H1 (cell line): ENCODE results near the gene TMEM18. TPM values are rescaled to one million over a fixed set of nuclear protein-coding genes. Genes with fewer than 3 reads are reported as not detected.
A peak's percentile ranks its signal among the peaks of the same experiment; 100 is the strongest.

Experiments used
- CTCF ChIA-PET: fragments of 300-600 bp; sonication (Branson Sonifier 250); formaldehyde crosslinking; loops from one replicate; lab custom pipeline; 2021; ENCODE audit not compliant: partially characterized antibody; lab: Charles Lee
- POLR2A ChIA-PET: fragments of 300-600 bp; sonication (Branson Sonifier 250); formaldehyde crosslinking; loops from one replicate; lab custom pipeline; 2021; ENCODE audit warnings: inconsistent platforms; ENCODE audit not compliant: partially characterized antibody; lab: Charles Lee
- DNase-seq, 2 experiments: peaks; one replicate each; pipeline versions ENCODE4 v3.0.0 to v3.0.0-alpha.2; 2010 to 2022; ENCODE audit warnings: low spot score in 2 of 2, low read depth in 1 of 2, mixed read lengths in 1 of 2
- FAIRE-seq: peaks from 2 replicates; lab custom pipeline; 2011; peaks lifted over from hg19 to GRCh38; lab: Jason Lieb, UNC
- H2AFZ ChIP-seq: 2 replicates; pipeline ENCODE4 v1.8.1; 2012; ENCODE audit warnings: low read length, inconsistent platforms
- H2AK5ac ChIP-seq: 2 replicates; pipeline ENCODE4 v1.6.1; 2013; ENCODE audit warnings: low read depth, low read length
- H2BK120ac ChIP-seq: replicated peaks from 2 replicates; pipeline ENCODE3; 2013; ENCODE audit warnings: low read depth, low read length, inconsistent platforms
- H2BK12ac ChIP-seq: 2 replicates; pipeline ENCODE4 v1.6.1; 2013; ENCODE audit warnings: low read depth, low read length
- H2BK15ac ChIP-seq: 2 replicates; pipeline ENCODE4 v1.6.1; 2013; ENCODE audit warnings: low read length
- H2BK20ac ChIP-seq: 2 replicates; pipeline ENCODE4 v1.6.1; 2013; ENCODE audit warnings: low read length
- H2BK5ac ChIP-seq: 2 replicates; pipeline ENCODE4 v1.6.1; 2013; ENCODE audit warnings: low read depth, low read length
- H3K14ac ChIP-seq: 2 replicates; pipeline ENCODE4 v1.6.1; 2013; ENCODE audit warnings: inconsistent platforms; ENCODE audit not compliant: insufficient read length
- H3K18ac ChIP-seq: 2 replicates; pipeline ENCODE4 v1.6.1; 2013; ENCODE audit warnings: low read length; ENCODE audit errors: extremely low read depth
- H3K23ac ChIP-seq: 2 replicates; pipeline ENCODE4 v1.6.1; 2013; ENCODE audit warnings: inconsistent platforms; ENCODE audit not compliant: insufficient read length
- H3K23me2 ChIP-seq: 2 replicates; pipeline ENCODE4 v1.6.1; 2013; ENCODE audit warnings: low read depth, low read length
- H3K27ac ChIP-seq: 2 replicates; pipeline ENCODE4 v1.6.1; 2011; ENCODE audit warnings: low read depth, low read length, inconsistent platforms
- H3K27me3 ChIP-seq, 4 experiments: replicated peaks in 1 of 4; 1 replicate in 1 of 4; 2 replicates in 3 of 4; pipeline versions ENCODE4 v1.6.1 to v1.8.1; 2011 to 2013; ENCODE audit warnings: low read length in 3 of 4, mild to moderate bottlenecking in 3 of 4, inconsistent platforms in 2 of 4, mixed read lengths in 2 of 4, moderate library complexity in 1 of 4; ENCODE audit not compliant: control insufficient read depth in 3 of 4, insufficient read depth in 3 of 4; ENCODE audit errors: extremely low read depth in 1 of 4
- H3K36me3 ChIP-seq, 4 experiments: 2 replicates each; pipeline versions ENCODE4 v1.6.1 to v1.8.1; 2011 to 2013; ENCODE audit warnings: mild to moderate bottlenecking in 4 of 4, low read length in 3 of 4, moderate library complexity in 2 of 4, control low read depth in 1 of 4, inconsistent platforms in 1 of 4; ENCODE audit not compliant: insufficient read depth in 4 of 4, control insufficient read depth in 2 of 4
- H3K4ac ChIP-seq: replicated peaks from 2 replicates; pipeline ENCODE3; 2013; ENCODE audit warnings: low read length, low read depth, mixed read lengths, inconsistent platforms; ENCODE audit not compliant: insufficient read length
- H3K4me1 ChIP-seq, 4 experiments: replicated peaks in 1 of 4; 1 replicate in 1 of 4; 2 replicates in 3 of 4; pipeline versions ENCODE4 v1.6.1 to v1.8.1; 2011 to 2013; ENCODE audit warnings: low read length in 3 of 4, inconsistent platforms in 2 of 4, mixed read lengths in 1 of 4; ENCODE audit not compliant: insufficient read depth in 4 of 4, control insufficient read depth in 3 of 4
- H3K4me2 ChIP-seq, 2 experiments: 2 replicates each; pipeline versions ENCODE4 v1.6.1 to v1.8.1; 2011 to 2013; ENCODE audit warnings: low read depth in 2 of 2, low read length in 2 of 2, control low read depth in 1 of 2, inconsistent platforms in 1 of 2, mild to moderate bottlenecking in 1 of 2; ENCODE audit not compliant: insufficient read depth in 1 of 2
- H3K4me3 ChIP-seq, 4 experiments: fragments of 200-600, 300-600 bp in 1 of 4; sonication (generic), shearing (Covaris generic), sonication (Bioruptor Twin) in 1 of 4; 2 replicates each; pipeline versions ENCODE4 v1.5.1 to v1.8.1; 2011 to 2016; ENCODE audit warnings: low read length in 4 of 4, low read depth in 3 of 4, control low read depth in 2 of 4, inconsistent platforms in 2 of 4, mild to moderate bottlenecking in 2 of 4, mixed read lengths in 1 of 4, moderate library complexity in 1 of 4; ENCODE audit not compliant: insufficient read depth in 2 of 4; ENCODE audit errors: extremely low read depth in 1 of 4
- H3K56ac ChIP-seq: replicated peaks from 2 replicates; pipeline ENCODE3; 2013; ENCODE audit warnings: low read depth, mild to moderate bottlenecking, mixed read lengths, low read length, inconsistent platforms; ENCODE audit not compliant: insufficient read length
- H3K79me1 ChIP-seq: 2 replicates; pipeline ENCODE4 v1.6.1; 2013; ENCODE audit warnings: low read depth, low read length, control low read depth
- H3K79me2 ChIP-seq, 2 experiments: 2 replicates each; pipeline versions ENCODE4 v1.6.1 to v1.8.1; 2012 to 2013; ENCODE audit warnings: low read length in 2 of 2, mild to moderate bottlenecking in 2 of 2, inconsistent platforms in 1 of 2; ENCODE audit not compliant: insufficient read depth in 2 of 2, control insufficient read depth in 1 of 2
- H3K9ac ChIP-seq, 4 experiments: replicated peaks in 1 of 4; 1 replicate in 1 of 4; 2 replicates in 3 of 4; pipeline versions ENCODE4 v1.6.1 to v1.8.1; 2011 to 2013; ENCODE audit warnings: low read depth in 3 of 4, low read length in 3 of 4, control low read depth in 2 of 4, mild to moderate bottlenecking in 2 of 4, moderate library complexity in 2 of 4, inconsistent platforms in 1 of 4; ENCODE audit errors: extremely low read depth in 1 of 4
- H3K9me3 ChIP-seq, 2 experiments: 2 replicates each; pipeline versions ENCODE4 v1.6.1 to v1.8.1; 2012 to 2013; ENCODE audit warnings: mild to moderate bottlenecking in 2 of 2, moderate library complexity in 2 of 2, control low read depth in 1 of 2, inconsistent platforms in 1 of 2, low read depth in 1 of 2, low read length in 1 of 2, mixed read lengths in 1 of 2; ENCODE audit not compliant: insufficient read depth in 2 of 2
- H4K20me1 ChIP-seq, 2 experiments: replicated peaks in 1 of 2; 2 replicates each; pipeline versions ENCODE3 to v1.8.1; 2011 to 2013; ENCODE audit warnings: inconsistent platforms in 2 of 2, low read length in 2 of 2, mild to moderate bottlenecking in 1 of 2; ENCODE audit not compliant: insufficient read depth in 2 of 2, control insufficient read depth in 1 of 2
- H4K5ac ChIP-seq: 2 replicates; pipeline ENCODE4 v1.6.1; 2013; ENCODE audit warnings: low read length, low read depth, mixed read lengths, inconsistent platforms; ENCODE audit not compliant: insufficient read length
- H4K8ac ChIP-seq: 2 replicates; pipeline ENCODE4 v1.8.0; 2013; ENCODE audit warnings: mild to moderate bottlenecking, moderate library complexity, low read length, inconsistent platforms; ENCODE audit not compliant: insufficient read depth; ENCODE audit errors: extremely low read depth
- H4K91ac ChIP-seq: replicated peaks from 2 replicates; pipeline ENCODE3; 2013; ENCODE audit warnings: low read length, mixed read lengths, inconsistent platforms; ENCODE audit not compliant: insufficient read length
- ASH2L ChIP-seq: fragments of 200-600, 300-600 bp; sonication (generic); IDR thresholded peaks from one replicate; pipeline ENCODE4 v1.7.1; 2017; ENCODE audit warnings: low read length
- BACH1 ChIP-seq: IDR thresholded peaks from 2 replicates; pipeline ENCODE4 v1.6.1; 2012; ENCODE audit warnings: low read length, improper control_type of control experiment
- BCL11A ChIP-seq, 2 experiments: IDR thresholded peaks; one replicate each; pipeline ENCODE4 v1.6.1; 2011; ENCODE audit warnings: low read depth in 2 of 2, low read length in 2 of 2, mild to moderate bottlenecking in 2 of 2
- JUN ChIP-seq: IDR thresholded peaks from 2 replicates; pipeline ENCODE4 v1.6.1; 2011; ENCODE audit warnings: low read depth, mild to moderate bottlenecking, improper control_type of control experiment, low read length
- KDM5A ChIP-seq: fragments of 200-600 bp; IDR thresholded peaks from 2 replicates; pipeline ENCODE4 v1.7.1; 2012; ENCODE audit warnings: mild to moderate bottlenecking, low read length, inconsistent platforms, mixed read lengths
- PHF8 ChIP-seq: fragments of 200-600 bp; sonication (generic); conservative IDR thresholded peaks from 2 replicates; pipeline ENCODE4 v1.7.1; 2012; ENCODE audit warnings: low read depth, mild to moderate bottlenecking, inconsistent platforms, low read length, moderate library complexity
- POLR2AphosphoS5 ChIP-seq: IDR thresholded peaks from 2 replicates; pipeline ENCODE4 v1.6.1; 2011; ENCODE audit warnings: low read depth, low read length
- RAD21 ChIP-seq, 2 experiments: IDR thresholded peaks in 1 of 2; conservative IDR thresholded peaks in 1 of 2; 2 replicates each; pipeline ENCODE4 v1.6.1; 2011; ENCODE audit warnings: low read depth in 2 of 2, low read length in 2 of 2, improper control_type of control experiment in 1 of 2, inconsistent platforms in 1 of 2, mild to moderate bottlenecking in 1 of 2, moderate library complexity in 1 of 2
- RBBP5 ChIP-seq: IDR thresholded peaks from 2 replicates; pipeline ENCODE4 v1.7.1; 2012; ENCODE audit warnings: low read depth, mild to moderate bottlenecking, inconsistent platforms, low read length, moderate library complexity, borderline replicate concordance
- SIN3A ChIP-seq, 2 experiments: IDR thresholded peaks in 1 of 2; conservative IDR thresholded peaks in 1 of 2; 2 replicates each; pipeline ENCODE4 v1.6.1; 2011 to 2012; ENCODE audit warnings: low read length in 2 of 2, improper control_type of control experiment in 1 of 2, low read depth in 1 of 2, mild to moderate bottlenecking in 1 of 2
- SIRT6 ChIP-seq: IDR thresholded peaks from one replicate; pipeline ENCODE4 v1.7.1; 2012; ENCODE audit warnings: low read length, inconsistent platforms
- SP2 ChIP-seq: IDR thresholded peaks from 2 replicates; pipeline ENCODE4 v1.6.1; 2012; ENCODE audit warnings: mild to moderate bottlenecking, low read length, inconsistent platforms
- ZNF274 ChIP-seq: IDR thresholded peaks from 2 replicates; pipeline ENCODE4 v1.7.0; 2012; ENCODE audit warnings: low read length, borderline replicate concordance; ENCODE audit errors: extremely low read depth
- WGBS, 2 experiments: shearing (Covaris generic) in 1 of 2; methylation state at CpG; one replicate each; pipeline versions ENCODE4 v1.1.6 to v1.1.7; 2013 to 2015; ENCODE audit warnings: low lambda C conversion rate in 2 of 2, mixed read lengths in 2 of 2, inconsistent platforms in 1 of 2, low coverage in 1 of 2, missing lambda C conversion rate in 1 of 2; ENCODE audit not compliant: insufficient replicate concordance in 2 of 2, insufficient coverage in 1 of 2, insufficient read length in 1 of 2; ENCODE audit errors: extremely low coverage in 1 of 2, missing lambda C conversion rate in 1 of 2; 5-methylcytosine and 5-hydroxymethylcytosine counted together
- polyA plus RNA-seq, 7 experiments: library from polyadenylated mRNA; depleted of rRNA in 3 of 7; stranded (reverse) in 5 of 7; unstranded in 2 of 7; fragments of >200 nt in 5 of 7; fragments of 200-250 nt in 2 of 7; gene quantifications; 1 replicate in 5 of 7; 2 replicates in 1 of 7; 4 replicates in 1 of 7; pipeline versions ENCODE4 v1.2.1 to v1.2.3, GENCODE V29; 2011 to 2013; ENCODE audit warnings: missing spikeins in 2 of 7, mixed read lengths in 2 of 7
- total RNA-seq: library from RNA; stranded (reverse); fragmentation: NEBNext Ultra II Directional; extraction: Animal tissue kit (Norgen Biotek cat#: 25700); gene quantifications from 2 replicates; pipeline ENCODE4 v1.2.1, GENCODE V29; 2021

TMEM18 gene
- total and polyA plus RNA-seq, 2 of the 8 experiments (the other 6 are each of a cell fraction or from before 2014, with no cell fraction given): 22.4 to 27.1 TPM

DNA sequence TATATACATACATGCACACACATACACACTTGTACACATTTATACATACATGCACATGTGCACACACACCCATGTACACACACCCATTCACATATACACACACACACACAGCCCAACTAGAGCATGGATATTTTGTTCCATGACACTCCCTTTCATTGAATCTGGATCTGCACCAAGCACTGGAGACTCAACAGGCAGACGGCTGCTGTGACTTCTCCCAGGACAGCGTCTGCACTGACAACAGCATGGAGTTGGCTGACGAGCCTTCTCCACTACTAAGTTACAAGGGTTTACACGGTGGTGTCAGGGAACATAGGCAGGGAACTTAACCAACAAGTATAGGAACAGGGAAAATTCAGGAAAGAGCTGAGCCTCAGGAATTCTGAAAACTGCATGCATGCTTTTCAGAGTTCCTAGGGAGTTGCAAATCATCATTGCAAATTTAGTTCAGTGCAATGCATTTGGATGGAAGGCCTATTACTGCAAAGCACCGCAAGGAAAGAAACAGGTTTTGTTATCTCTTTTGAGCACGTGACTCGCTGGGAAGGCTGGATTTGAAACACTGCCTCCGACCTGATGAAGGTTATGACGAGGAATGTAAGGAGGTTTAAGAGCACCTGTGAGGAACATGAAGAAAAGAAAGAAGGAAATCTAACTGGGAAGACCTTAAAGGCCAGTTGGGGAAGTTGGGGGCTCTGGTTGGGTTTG lies 35.9 kb downstream of the TMEM18 start:
- Histone ChIP-seq H2BK12ac (no peak overlapping the region), H4K91ac (no peak overlapping the region), H3K79me2 (no peaks in the 10 kb centered on the region), H4K8ac (no peak overlapping the region), H3K9ac (no peak overlapping the region), H2BK120ac (no peak overlapping the region), H3K18ac (no peak overlapping the region), H3K4me2 (no peak overlapping the region), H3K4me3 (no peak overlapping the region), H3K27ac (no peak overlapping the region), H2BK20ac (no peak overlapping the region), H2BK15ac (no peak overlapping the region), H3K4ac (no peak overlapping the region), H3K56ac (no peak overlapping the region), H4K20me1 (no peaks in the 10 kb centered on the region), H3K36me3 (peaks cover 0 to 5% (median 0%) of the 10 kb centered on the region in 4 experiments; a peak in 1 of 8 replicates), H3K23ac (no peak overlapping the region), H3K23me2 (no peaks in the 10 kb centered on the region; the same call in 1 of the 2 replicates), H4K5ac (no peak overlapping the region), H3K79me1 (no peaks in the 10 kb centered on the region), H3K14ac (no peak overlapping the region), H2AFZ (no peak overlapping the region), H3K9me3 (peaks cover 5 to 8% of the 10 kb centered on the region in 2 experiments; a peak in 3 of 4 replicates), H3K4me1 (no peaks in the 10 kb centered on the region), H2AK5ac (no peak overlapping the region), H3K27me3 (peaks cover 4 to 7% (median 6%) of the 10 kb centered on the region in 4 experiments), H2BK5ac (no peak overlapping the region)
- ChIA-PET CTCF (interaction anchor here (0.6 to 2.2 kb wide), 3 partner anchors 25 to 111 kb away, joined by 3 to 8 read pairs (median 4); no protein-coding TSS in a partner anchor), POLR2A (no interaction called here)
- 75% methylated on average over 9 of the region's 9 CpGs; no CpG with 5 or more reads in 1 of the 2 experiments for WGBS, 2 experiments
- DNase-seq (peak in 1 of 2 experiments; percentile 40), FAIRE-seq (no peak)
- TF ChIP-seq BACH1: no peak
- no peak for TF ChIP-seq ASH2L
- no peak for TF ChIP-seq PHF8
- no peak for TF ChIP-seq KDM5A
- TF ChIP-seq SIN3A (conservative IDR thresholded peaks at IDR 0.05 in 1 of 2, IDR thresholded peaks at IDR 0.05 in 1 of 2; ENCODE audit: low read depth in 1 of 2, low read length in 2 of 2): no peak
- TF ChIP-seq RBBP5: no peak
- no peak for TF ChIP-seq POLR2AphosphoS5
- TF ChIP-seq SIRT6: no peak
- TF ChIP-seq JUN: no peak
- no peak for TF ChIP-seq ZNF274
- TF ChIP-seq BCL11A (IDR thresholded peaks at IDR 0.05; ENCODE audit: low read depth in 2 of 2, low read length in 2 of 2): no peak
- TF ChIP-seq SP2: no peak
- no peak for TF ChIP-seq RAD21 (IDR thresholded peaks at IDR 0.05 in 1 of 2, conservative IDR thresholded peaks at IDR 0.05 in 1 of 2; ENCODE audit: low read depth in 2 of 2, low read length in 2 of 2)
